GM19397 (cell line): ENCODE measurements around the gene MRPS9.

Experiments used
- ATAC-seq: cut with Tn5 transposase; IDR thresholded peaks from one replicate; pipeline ENCODE4 v1.9.1; 2021; ENCODE audit warnings: mild to moderate bottlenecking, moderate library complexity; ENCODE audit not compliant: unreplicated experiment

MRPS9 gene

GRCh38 chr2:105078906-105079495, 41.1 kb downstream of the MRPS9 start:
- no peak for ATAC-seq

DNA sequence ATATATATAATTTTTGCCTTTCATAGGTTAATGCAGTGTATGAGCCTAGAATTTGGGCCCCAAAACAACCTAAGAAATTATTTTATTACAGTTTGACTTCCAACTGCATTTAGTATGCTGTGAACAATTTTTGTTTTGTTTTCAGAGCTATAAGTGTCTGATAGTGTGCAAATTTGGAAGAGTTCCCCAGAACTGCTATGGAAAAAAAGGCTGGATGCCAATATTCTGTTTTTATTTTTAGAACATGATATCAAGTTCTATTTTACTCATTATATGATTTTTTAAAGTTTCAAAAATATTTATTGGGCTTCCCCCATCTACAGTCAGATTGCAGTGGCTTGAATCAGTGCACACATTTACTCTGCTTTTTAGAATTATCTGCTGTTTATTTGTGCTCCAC, 42.6 kb downstream of the MRPS9 start:
- no peak for ATAC-seq

- no peak for ATAC-seq
Measured at GRCh38 chr2:105081006-105081601, 43.2 kb downstream of the MRPS9 start.

DNA sequence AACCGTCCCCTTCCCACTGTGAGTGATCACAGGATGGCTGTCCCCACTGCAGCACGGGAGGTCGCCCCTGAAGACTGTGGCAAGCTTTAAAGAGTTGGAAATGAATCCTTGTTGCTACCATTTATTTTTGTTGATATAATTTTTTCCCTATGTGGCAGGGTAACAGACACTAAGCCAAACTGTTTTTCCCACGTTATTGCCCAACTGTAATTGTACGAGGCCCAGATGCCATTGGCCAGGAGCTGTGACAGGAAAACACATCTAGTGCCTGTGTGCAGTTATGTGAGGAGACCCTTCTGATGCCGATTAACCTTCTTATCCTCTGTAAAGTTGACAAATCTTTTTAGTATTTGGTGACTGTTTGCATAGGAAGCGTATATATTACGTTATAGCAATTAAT, 44.2 kb downstream of the MRPS9 start:
- ATAC-seq, result no peak

DNA sequence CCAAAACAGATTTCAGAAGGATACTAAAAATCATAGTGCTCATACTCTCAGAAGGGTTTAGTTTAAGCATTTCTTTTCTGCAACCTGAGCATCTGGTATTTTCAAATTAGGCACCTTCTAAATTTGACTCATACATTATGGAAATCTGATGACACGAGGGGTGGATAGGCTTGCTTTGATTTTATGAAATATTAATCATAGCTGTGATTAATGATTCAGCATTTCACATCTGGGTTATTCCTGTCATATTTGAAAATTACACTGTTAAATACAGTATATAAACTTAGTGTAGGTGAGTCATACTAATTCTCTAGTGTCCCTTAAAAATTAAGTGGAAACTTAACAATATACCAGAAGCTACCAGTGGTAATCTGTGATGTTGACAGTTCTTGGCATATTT, 47.7 kb downstream of the MRPS9 start:
- no peak for ATAC-seq

DNA sequence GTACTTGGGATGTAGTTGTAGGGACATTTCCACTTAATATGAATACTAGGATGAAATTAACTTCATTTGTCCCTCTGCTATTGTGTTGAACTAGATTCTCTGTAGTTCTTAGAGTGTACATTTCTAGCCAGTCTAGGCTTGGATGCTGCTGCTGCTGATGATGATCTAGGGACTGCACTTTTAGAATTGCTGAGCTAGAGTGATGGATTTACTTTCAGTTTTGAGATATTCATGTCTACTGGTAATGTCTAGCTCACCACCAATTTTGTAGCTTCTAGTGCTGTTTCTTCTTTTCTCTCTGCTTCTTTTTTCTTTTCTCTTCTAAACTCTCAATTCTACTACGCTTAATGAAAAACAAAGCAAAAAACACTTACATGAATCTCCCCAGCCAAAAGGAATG, 49.4 kb downstream of the MRPS9 start:
- no peak for ATAC-seq

DNA sequence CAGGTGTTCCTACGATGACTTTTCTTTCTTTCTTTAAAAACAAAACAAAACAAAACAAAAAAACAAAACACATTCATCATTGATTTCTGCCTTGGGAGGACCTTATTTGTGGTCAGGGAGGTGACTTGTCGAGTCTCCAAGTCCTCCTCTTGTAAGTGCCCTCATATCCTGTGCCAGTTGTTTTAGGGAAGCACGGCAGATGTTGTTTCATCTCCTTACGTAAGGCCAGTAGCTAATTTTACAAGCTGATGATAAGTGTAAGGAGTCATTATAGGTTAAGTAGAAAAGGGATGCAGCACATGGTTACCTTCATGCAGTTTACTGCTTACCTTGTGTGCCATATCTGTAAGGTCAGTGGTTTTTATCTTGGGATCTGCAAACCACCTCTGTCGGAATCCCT, 52.2 kb downstream of the MRPS9 start:
- ATAC-seq, result no peak

DNA sequence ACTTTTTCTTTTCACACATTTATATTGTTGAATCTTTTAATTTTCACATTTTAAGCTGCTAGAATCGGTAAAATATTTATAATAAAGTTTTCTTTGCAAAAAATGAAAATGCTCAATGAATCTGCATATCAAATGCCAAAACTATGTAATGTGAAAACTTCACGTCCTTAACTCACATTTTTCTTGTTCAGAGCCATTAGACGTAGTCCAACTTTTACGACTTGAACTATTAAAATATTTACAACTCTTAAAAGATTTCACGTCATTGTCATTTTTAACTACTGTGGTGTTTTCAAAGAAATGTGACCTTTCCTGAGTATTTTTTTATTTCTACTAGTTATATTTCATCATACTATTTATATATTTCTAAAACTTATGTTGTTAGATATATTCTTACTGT, 54.9 kb downstream of the MRPS9 start:
- ATAC-seq, result no peak

- no peak for ATAC-seq
Measured at GRCh38 chr2:105099153-105099552, 61.3 kb downstream of the MRPS9 start.

DNA sequence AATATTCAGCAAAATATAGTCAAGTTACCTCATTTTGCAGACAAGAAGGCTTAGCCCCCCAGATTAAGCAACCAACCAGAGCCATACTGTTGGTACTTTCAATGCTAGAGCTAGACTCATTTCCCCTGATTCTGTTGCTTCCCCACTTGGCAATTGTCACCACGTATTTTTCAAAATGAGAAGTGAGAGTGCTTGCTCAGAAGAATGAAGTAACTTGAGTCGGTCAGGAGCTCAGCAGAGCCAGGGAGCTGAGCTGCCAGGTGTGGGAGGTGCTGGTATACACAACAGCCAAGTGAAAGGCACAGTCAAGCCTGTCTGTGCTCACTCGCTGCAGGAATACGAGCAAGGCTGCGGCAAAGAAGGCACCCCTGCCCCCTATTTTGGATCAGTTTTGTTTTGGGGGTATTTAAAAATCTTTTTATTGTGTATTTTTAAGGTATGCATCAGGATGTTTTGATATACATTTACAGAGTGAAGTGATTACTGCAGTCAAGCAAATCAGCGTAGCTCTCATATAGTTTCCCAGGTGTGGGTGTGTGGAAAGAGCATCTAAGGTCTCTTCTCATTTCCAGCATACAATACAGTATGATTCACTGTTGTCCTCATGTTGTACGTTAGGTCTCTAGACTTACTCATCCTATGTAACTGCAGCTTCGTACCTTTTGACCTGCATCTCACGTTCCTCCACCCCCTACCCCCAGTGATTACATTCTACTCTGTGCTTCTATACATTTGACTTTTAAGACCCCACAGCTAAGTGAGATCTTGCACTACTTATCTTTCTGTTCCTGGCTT, 62.4 kb downstream of the MRPS9 start:
- ATAC-seq, result no peak

GRCh38 chr2:105102001-105102400, 64.1 kb downstream of the MRPS9 start:
- no peak for ATAC-seq

- ATAC-seq, result no peak
Measured at GRCh38 chr2:105102963-105103421, 65.1 kb downstream of the MRPS9 start.

GRCh38 chr2:105103481-105103880, 65.6 kb downstream of the MRPS9 start:
- no peak for ATAC-seq

DNA sequence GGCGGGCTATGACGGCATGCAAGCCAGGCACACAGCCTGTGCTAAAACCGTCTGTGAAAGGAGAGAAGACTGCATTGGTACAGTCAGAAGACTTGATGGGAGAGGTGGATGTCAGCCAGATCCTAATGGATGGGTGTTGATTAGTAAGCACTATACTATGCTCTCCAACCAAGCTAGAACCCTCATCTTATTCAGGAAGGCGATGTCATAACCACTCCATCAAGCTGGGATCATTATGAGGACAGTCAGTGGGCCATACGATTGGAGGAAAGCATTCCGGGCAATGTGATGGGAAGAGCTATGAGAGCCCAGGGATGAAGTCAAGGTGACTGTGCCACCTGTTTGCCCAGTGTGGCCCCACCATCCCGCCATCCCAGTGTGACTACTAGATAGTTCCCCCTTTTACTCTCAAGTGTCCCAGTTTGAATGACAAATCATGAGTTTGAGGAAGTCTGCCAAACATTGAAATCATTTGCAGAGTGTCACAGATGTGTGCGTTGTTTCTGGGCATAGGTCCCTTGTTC, 66.4 kb downstream of the MRPS9 start:
- ATAC-seq, result no peak

DNA sequence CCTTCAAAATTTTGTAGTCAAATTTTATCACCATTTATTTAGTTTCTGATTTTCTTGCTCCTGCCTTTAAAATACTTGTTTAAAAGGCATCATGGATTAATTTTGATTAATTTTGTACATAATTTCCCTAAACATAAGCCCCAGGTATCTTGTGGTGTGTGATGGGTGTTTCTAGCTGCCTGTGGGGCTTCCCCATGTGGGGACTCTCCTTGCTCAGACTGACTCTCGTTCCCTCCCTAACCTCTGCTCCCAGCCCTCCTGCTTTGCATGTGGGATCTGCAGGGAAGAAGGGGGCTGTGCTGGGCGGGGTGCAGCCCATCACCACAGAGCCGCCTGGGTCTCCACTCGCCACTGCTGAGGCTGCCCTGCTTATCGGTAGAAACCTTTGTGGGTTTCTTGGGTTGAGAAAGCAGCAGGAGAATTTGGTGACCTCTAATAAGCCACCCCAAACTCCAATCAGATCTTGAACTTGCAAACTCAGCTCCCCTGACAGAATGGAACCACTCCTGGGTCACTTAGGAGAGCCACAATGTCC, 72.5 kb downstream of the MRPS9 start:
- no peak for ATAC-seq

DNA sequence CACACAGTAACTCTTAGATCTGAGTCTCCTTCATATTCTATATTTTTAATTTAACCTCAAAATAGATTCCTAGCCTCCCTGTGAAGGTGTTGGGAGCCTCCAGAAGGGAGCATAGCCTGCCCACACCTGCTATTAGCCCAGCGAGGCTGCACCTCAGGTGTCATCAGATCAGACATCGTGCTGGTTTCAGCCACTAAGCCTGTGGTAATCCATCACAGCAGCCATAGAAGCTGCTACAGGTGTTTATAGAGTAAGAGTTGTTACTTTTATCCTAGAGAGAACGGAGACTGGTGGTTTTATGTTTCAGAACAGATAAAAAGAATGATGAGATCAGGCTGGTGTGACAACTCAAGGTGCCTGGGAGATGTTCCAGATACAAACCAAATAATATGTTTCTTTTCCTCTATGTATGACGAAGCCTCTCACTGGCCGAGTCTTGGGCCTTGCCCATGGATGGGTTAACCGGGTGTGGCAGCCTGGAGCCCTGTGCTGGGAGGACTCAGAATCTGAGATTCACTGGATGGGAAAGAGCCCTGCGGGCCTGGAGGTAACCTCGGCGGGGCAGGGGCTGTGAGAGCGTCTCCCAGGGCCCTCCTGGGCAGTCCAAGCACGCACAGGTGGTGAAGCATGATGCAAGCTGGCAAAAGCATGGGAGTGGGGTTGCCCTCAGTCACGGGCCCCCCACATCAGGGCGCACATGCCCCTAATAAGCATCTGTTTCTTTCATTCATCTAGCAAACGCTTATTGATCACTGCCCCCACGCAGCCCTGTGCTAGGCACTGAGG, 73.7 kb downstream of the MRPS9 start:
- no peak for ATAC-seq

- ATAC-seq, result no peak
Measured at GRCh38 chr2:105112345-105112744, 74.5 kb downstream of the MRPS9 start.

- no peak for ATAC-seq
Measured at GRCh38 chr2:105113616-105114291, 75.9 kb downstream of the MRPS9 start.

DNA sequence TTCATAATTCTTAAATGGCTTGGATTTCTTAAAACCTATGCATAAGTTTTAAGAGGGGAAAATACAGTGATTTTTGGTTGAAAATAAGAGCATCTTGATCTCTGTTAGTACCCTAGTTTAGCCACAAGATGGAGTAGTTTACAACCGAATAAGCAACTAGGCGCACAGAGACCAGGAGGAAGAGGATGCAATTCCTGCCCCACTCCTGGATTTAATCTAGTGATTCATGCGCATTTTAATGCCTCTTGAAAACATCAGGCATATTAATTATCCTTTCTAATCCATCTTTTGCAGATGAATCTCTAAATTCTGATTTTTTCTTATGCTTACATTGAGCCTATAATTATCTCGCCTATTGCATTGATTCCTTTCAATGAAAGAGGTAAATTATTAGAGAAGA, 76.7 kb downstream of the MRPS9 start:
- no peak for ATAC-seq

- ATAC-seq, result no peak
Measured at GRCh38 chr2:105116348-105116747, 78.5 kb downstream of the MRPS9 start.
